ENCODE data around the gene NCS1. TPM values are rescaled to one million over a fixed set of nuclear protein-coding genes. Genes with fewer than 3 reads are reported as not detected.

Gene NCS1
- total RNA-seq, 1 experiment from 2014 or later = 27.8 TPM

DNA sequence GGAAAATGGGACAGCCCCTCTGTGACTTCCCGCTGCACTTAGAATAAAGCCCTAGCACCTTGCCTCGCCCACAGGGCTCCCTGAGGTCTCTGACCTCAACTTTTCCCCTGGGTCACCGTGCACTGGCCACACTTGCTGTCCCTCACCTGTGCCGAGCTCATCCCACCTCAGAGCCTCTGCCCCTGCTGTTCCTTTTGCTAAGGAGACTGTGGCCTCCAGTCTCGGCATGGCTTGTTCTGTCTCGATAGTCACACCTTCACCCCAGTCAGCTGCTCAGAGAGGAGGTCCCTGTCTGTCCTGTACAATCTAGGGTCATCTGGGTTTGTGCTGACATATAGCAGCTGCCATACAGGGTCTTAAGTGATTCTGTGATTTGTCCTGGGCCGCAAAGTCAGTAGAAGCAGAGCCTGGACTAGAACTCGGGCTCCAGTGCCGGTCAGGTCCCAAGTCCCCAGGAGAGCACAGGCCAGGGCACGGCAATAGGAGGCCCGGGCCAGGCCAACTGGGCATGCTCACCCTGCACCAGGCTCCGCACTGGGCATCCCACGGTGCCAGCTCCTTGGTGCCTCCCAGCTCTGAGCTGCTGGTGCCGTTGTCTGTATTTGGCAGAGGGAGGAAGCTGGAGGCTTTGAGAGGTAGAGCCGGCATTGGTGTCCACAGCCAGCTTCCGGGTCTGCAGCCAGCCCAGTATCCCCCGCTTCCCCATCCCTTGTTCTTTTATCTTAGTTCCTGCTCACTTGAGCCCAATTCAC is 35.2 kb downstream of the NCS1 start:
- intact Hi-C loops (cut with micrococcal nuclease) = no loop called here
- Mint-ChIP-seq H3K4me3 (ENCODE audit: unreplicated experiment) (no peak overlapping the region), H3K27ac (ENCODE audit: low read depth, unreplicated experiment) (no peak overlapping the region), H3K9me3 (ENCODE audit: unreplicated experiment) (no peaks in the 10 kb centered on the region), H3K4me1 (ENCODE audit: insufficient read depth, unreplicated experiment) (no peaks in the 10 kb centered on the region), H3K36me3 (ENCODE audit: insufficient read depth, unreplicated experiment) (peaks cover 5% of the 10 kb centered on the region), H3K27me3 (ENCODE audit: insufficient read depth, unreplicated experiment) (no peaks in the 10 kb centered on the region)
- ChIA-PET CTCF (no interaction called here), POLR2A (no interaction called here)
- BruUV-seq (replicated peaks) = no TSS peak
- TF ChIP-seq, protein P1, sequence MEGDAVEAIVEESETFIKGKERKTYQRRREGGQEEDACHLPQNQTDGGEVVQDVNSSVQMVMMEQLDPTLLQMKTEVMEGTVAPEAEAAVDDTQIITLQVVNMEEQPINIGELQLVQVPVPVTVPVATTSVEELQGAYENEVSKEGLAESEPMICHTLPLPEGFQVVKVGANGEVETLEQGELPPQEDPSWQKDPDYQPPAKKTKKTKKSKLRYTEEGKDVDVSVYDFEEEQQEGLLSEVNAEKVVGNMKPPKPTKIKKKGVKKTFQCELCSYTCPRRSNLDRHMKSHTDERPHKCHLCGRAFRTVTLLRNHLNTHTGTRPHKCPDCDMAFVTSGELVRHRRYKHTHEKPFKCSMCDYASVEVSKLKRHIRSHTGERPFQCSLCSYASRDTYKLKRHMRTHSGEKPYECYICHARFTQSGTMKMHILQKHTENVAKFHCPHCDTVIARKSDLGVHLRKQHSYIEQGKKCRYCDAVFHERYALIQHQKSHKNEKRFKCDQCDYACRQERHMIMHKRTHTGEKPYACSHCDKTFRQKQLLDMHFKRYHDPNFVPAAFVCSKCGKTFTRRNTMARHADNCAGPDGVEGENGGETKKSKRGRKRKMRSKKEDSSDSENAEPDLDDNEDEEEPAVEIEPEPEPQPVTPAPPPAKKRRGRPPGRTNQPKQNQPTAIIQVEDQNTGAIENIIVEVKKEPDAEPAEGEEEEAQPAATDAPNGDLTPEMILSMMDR (IDR thresholded peaks at IDR 0.05; ENCODE audit: unreplicated experiment) = no peak
- no peak for DNase-seq (ENCODE audit: unreplicated experiment)

DNA sequence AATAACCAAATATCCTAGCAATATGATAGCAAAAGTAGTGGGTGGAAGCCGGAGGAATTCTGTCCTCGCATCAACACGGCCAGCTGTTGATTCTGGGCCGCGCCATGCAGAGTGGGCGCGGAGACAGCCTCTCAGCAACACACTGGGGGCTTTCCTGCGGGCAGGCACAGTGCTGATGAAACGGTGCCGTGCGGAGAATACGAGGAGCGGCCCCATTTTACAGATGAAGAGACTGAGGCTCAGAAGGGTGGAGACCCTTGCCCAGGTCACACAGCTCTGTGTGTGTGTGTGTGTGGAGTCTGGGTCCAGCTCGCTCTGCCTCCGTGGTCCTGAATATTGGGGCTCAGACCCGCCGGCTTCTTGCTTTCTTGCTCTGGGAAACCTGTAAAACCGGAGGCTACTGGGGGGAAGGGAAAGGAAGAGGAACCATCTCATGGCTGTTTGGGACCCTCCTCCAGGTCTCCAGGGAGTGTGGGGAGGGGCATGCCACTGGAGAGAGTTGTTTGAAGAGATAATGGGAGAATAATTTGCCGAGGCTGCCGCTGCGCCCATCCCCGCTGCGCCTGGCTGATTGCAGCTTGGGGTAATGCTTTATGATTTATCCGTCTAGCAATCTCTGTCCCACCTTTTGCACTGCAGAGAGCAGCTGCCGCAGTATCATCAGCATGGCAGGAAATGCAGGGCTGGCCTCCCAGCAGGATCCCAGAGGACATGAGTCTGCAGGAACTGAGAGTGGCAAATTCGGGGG is 36.6 kb downstream of the NCS1 start:
- no TSS peak for BruUV-seq (replicated peaks)
- Mint-ChIP-seq H3K4me3 (ENCODE audit: unreplicated experiment) (no peak overlapping the region), H3K36me3 (ENCODE audit: insufficient read depth, unreplicated experiment) (peaks cover 6% of the 10 kb centered on the region), H3K27ac (ENCODE audit: low read depth, unreplicated experiment) (no peak overlapping the region), H3K27me3 (ENCODE audit: insufficient read depth, unreplicated experiment) (no peaks in the 10 kb centered on the region), H3K9me3 (ENCODE audit: unreplicated experiment) (no peaks in the 10 kb centered on the region), H3K4me1 (ENCODE audit: insufficient read depth, unreplicated experiment) (no peaks in the 10 kb centered on the region)
- POLR2A ChIA-PET = no interaction called here
- CTCF ChIA-PET = no interaction called here
- no peak for DNase-seq (ENCODE audit: unreplicated experiment)
- TF ChIP-seq, protein P1 (IDR thresholded peaks at IDR 0.05; ENCODE audit: unreplicated experiment) = no peak
- intact Hi-C loops (cut with micrococcal nuclease) = no loop called here

DNA sequence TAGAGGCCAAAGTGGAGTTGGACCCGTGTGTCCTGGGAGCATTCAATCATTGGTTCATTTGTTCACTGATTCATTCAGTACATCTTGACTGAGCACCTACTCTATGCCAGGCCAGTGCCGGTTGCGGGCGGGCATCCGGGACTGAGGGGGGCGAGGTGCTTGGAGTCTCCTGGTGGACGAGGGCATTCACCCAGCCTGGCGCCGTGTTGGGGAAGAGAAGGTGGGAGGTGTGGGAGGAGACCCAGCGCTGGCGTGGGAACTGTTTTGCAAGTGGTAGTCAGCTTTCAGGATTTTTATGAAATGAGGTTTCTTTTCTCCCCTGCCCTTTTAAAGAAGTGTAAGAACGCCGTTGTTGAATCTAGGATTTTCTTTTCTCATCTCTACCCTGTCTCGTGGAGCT is 37.2 kb downstream of the NCS1 start:
- TF ChIP-seq, protein P1 (IDR thresholded peaks at IDR 0.05; ENCODE audit: unreplicated experiment) = no peak
- no peaks in the 10 kb centered on the region for H3K4me1 Mint-ChIP-seq (ENCODE audit: insufficient read depth, unreplicated experiment)
- BruUV-seq (replicated peaks) = no TSS peak
- H3K4me3 Mint-ChIP-seq (ENCODE audit: unreplicated experiment) = no peak overlapping the region
- intact Hi-C loops (cut with micrococcal nuclease) = no loop called here
- H3K36me3 Mint-ChIP-seq (ENCODE audit: insufficient read depth, unreplicated experiment) = peaks cover 6% of the 10 kb centered on the region
- ChIA-PET POLR2A (no interaction called here), CTCF (no interaction called here)
- H3K9me3 Mint-ChIP-seq (ENCODE audit: unreplicated experiment) = no peaks in the 10 kb centered on the region
- no peak for DNase-seq (ENCODE audit: unreplicated experiment)
- H3K27ac Mint-ChIP-seq (ENCODE audit: low read depth, unreplicated experiment) = no peak overlapping the region
- H3K27me3 Mint-ChIP-seq (ENCODE audit: insufficient read depth, unreplicated experiment) = no peaks in the 10 kb centered on the region

DNA sequence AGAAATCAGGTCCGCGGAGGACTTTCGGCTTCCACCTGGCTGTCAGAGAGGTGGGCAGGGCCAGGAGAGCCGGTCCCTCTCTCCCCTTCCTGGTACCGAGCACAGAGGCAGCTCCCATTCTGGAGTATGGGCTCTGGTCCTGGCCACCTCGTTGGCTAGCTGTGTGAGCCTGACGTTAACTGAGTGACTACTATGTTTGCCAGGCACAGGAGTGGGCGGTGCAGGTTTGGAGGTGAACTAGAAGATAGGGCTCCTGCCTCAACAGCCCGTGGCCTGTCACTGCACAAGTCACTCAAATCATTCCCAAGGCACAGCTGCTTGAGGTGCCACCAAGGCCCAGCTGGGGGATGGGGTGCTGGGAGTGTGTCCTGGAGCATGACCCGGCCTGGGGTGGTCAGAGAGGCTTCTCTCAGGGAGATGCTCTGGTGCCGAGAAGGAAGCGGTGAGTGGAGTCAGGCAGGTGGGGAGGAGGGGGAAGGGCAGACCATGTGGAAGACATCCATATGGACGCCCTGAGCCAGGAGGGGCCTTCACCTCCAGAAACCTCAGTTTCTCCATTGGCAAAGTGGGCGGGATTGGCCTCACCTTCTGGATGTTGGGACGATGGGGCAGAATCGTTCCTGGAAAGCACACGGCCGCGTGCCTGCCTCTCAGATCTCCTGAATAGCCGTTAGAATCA is 39.5 kb downstream of the NCS1 start:
- Mint-ChIP-seq H3K9me3 (ENCODE audit: unreplicated experiment) (no peaks in the 10 kb centered on the region), H3K36me3 (ENCODE audit: insufficient read depth, unreplicated experiment) (peaks cover 12% of the 10 kb centered on the region), H3K27me3 (ENCODE audit: insufficient read depth, unreplicated experiment) (no peaks in the 10 kb centered on the region), H3K4me1 (ENCODE audit: insufficient read depth, unreplicated experiment) (no peaks in the 10 kb centered on the region), H3K27ac (ENCODE audit: low read depth, unreplicated experiment) (no peak overlapping the region), H3K4me3 (ENCODE audit: unreplicated experiment) (no peak overlapping the region)
- intact Hi-C loops (cut with micrococcal nuclease) = no loop called here
- TF ChIP-seq, protein P1 (IDR thresholded peaks at IDR 0.05; ENCODE audit: unreplicated experiment) = no peak
- ChIA-PET POLR2A (interaction anchor here (0.7 kb wide), 1 partner anchor 75 kb away, joined by 3 read pairs; no protein-coding TSS in a partner anchor), CTCF (no interaction called here)
- BruUV-seq (replicated peaks) = no TSS peak
- DNase-seq (ENCODE audit: unreplicated experiment) = no peak
